NCI-H446 treated with DMSO at 0.1 percent for 48 hours (cell line): ENCODE measurements around the gene TNRC6C.

Experiments used
- DNase-seq: peaks from one replicate; lab custom pipeline; 2025; lab: John Stamatoyannopoulos, UW

The TNRC6C gene

DNA sequence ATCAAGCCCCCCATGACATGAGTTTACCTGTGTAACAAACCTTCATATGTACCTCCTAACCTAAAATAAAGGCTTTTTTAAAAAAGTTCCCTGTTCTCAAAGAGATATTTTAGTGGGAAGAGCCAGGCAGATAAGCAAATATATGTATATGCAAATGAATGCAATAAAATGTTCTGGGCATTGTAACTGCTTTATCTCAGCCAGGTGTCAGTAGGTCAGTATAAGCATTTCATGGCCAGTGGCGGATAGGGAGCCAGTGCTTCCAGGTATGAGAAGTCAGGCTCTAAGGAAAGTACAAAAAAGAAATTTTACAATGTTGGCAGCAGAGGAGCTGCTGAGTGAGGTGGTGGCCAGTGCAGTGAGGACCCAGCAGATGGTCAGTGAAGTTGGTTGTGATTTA, 53.9 kb downstream of the TNRC6C start:
- DNase-seq = no peak

DNA sequence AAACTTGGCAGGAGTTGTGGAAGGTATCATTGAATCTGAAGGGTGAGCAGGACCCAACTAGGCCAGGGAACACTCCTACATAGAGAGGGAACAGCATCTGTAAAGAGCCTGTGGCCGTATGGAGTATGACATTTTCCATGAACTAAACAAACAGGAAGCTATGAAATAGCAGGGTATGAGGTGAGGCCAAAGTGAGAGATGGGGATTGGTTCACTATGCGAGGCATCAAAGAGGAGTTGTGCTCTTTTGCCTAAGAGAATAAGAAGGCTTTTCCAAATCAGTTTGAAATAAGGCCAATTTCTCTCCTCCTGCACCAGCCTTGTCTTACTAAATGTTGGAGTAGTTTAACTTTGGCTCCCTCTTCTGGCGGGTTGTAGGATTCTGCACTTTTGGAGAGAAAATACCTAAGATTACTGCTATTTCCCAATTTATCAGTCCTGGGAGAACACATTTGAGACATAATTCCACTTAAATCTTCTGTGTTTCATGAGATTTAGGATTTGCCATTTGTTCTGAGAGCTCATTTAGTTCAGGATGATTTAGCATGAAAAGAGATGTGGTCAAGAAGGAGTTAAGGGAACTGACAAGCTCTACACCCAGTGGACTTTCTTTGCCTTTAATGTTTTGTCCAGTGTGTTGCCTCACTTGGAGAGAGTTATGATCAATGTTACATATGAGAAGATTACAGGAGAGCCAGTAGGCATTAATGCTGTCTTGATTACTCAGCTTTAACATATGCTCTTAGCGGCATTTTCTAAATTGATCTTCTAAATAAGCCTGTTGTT, 55.4 kb downstream of the TNRC6C start:
- peak; percentile 45 for DNase-seq

DNA sequence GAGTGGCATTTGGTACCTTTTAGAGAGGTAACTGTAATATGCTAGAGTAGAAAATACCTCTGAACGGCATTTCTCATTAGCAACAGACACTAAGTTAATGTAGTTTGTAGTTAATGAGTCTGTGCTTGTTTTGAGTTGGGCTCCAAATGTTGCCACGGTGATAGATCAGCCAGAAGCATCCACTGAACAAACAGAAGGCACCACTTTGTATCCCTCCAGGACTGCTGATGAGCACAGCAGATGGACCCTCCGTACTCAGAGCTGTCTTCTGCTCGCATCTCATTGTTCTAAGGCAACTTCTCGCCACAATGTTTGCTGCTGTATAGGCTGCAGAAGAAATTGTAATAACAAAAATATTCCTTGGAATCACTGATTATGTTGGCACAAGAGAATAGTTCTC, 56.1 kb downstream of the TNRC6C start:
- no peak for DNase-seq

- no peak for DNase-seq
These were observed 58.3 kb downstream of the TNRC6C start for GRCh38 chr17:78016852-78017251.

- DNase-seq = peak; percentile 29
These were observed 61.0 kb downstream of the TNRC6C start for GRCh38 chr17:78019367-78019975.

DNA sequence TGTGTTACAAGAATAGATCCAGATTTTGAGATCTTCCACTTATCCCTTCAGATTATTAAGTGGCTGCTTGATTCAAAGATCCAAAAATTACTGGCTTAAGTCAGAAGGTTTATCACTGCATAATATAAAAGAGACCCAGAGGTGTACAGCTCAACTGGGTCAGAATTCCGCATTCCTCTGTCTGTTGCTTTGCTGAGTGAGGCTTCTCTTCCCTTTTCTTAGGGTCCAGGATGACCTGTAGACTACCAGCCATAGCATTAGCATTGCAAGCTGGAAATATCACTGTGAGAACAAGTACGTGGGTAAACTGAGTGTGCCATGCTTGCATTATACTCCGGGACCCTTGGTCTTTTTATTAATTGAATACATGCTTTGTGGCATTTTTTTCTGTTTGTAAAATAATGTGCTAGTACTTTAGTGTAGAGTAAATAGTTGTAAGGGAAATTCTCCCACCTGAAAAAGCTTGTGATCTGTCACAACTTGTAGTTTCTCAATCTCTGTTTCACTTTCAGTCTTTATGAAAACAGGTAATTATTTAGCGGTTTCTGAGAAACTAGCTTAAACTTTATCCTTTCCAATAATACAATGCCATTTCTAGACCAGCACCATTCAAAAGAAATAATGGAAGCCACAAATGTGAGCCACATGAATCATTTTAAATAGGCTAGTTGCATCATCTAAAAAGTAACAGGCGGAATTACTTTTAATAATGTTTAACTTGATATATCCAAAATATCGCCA, 61.6 kb downstream of the TNRC6C start:
- DNase-seq = no peak

GRCh38 chr17:78020717-78021108, 62.2 kb downstream of the TNRC6C start:
- no peak for DNase-seq

DNA sequence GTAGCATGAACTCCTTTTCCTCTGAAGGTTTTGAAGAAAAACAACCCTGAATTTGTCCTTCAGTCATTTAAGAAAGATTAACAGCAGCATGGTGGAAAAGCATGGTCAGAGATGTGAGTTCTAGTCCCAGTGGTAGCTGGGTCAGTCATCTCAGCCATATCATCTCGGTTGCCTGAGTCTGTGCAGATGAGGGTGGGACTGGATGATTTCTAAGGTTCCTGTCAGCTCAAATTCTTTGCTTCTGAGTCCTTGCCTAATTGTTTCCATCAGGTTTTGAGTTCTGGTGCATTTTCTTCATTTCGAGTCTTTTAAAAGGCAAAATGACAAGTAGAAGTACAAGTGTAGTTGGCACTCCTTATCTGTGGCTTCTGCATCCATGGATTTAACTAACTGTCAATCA, 63.9 kb downstream of the TNRC6C start:
- no peak for DNase-seq

DNA sequence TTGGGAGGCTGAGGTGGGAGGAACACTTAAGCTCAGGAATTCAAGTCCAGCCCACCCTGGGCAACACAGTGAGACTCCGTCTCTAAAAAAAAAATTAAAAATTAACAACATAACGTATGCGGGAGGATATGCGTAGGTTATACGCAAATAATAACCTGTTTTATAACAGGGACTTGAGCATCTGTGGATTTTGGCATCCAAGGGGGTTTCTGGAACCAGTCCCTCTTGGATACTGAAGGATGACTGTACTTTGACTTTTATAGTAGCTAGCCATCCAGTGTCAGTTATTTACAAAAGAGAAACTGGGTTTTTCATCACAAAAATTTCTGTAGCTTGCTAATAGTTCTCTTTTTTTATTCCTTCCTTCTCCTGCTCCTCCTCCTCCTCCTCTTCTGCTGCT, 64.5 kb downstream of the TNRC6C start:
- DNase-seq = no peak

- no peak for DNase-seq
These were observed 67.9 kb downstream of the TNRC6C start for GRCh38 chr17:78026381-78026780.

DNA sequence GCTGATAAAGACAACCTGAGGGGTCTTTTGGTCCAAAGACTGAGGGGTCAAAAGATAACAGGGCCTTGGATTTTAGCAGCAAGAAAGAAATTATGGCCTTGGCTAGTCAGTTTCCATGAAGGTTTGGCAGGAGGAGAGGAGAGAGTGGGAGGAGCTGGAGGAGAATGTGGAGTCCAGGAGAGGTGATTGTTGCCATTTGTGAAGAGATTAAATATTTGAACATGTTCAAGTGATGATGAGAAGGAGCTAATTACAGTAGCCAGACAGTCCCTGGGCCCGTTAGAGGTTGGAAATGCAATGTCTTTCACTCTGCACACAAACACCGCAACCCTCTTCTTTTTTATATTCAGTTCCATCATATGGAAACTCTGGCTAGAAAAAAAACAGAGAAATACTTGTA, 68.6 kb downstream of the TNRC6C start:
- DNase-seq = no peak

GRCh38 chr17:78029697-78030096, 71.2 kb downstream of the TNRC6C start:
- no peak for DNase-seq

- DNase-seq = no peak
These were observed 72.9 kb downstream of the TNRC6C start for GRCh38 chr17:78031435-78031834.

GRCh38 chr17:78032166-78032565, 73.7 kb downstream of the TNRC6C start:
- DNase-seq = no peak

DNA sequence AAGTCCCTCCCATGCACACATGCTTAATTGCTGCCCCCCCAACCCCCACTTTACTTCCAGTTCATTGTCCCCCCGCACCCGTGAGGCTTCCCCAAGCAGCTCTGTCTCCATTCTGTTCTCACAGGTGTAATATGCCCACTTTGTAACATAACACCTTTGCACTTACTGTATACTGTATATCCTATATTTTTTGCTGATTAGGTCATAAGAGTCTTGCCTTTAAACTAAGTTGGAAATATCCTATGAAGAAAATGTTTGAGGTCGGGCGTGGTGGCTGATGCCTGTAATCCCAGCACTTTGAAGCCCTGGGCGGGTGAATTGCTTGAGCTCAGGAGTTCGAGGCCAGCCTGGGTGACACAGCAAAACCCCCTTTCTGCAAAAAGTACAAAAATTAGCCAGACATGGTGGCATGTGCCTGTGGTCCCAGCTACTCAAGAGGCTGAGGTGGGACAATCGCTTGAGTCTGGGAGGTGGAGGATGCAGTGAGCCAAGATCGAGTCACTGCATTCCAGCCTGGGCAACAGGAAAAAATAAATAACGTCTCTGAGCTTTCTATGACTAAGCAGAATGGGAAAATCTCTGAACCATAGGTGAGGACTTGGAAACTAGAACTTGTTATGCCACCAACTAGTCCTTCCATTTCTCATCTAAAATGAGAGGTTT, 76.1 kb downstream of the TNRC6C start:
- no peak for DNase-seq

GRCh38 chr17:78037280-78037679, 78.8 kb downstream of the TNRC6C start:
- DNase-seq = no peak

- DNase-seq = no peak
These were observed 80.3 kb downstream of the TNRC6C start for GRCh38 chr17:78038748-78039288.

DNA sequence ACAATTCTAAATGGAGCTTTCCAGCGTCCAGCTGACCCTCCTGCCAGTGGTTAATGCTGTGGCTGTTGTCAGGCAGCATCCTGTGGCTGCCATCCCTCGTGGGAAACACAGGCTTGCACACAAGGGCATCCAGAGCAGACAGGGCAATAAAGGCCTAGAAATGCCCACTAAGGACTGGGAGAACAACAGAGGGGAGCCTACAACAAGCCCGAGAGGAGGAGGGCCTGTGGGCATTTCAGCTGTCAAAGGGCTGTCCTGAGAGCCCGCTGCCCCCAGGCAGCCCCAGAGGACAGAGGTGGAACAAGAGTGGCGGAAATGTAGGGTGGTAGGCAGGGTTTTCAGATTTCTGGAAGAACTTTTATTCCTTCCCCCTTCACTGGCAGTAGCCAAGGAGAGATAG, 81.1 kb downstream of the TNRC6C start:
- DNase-seq = no peak

DNA sequence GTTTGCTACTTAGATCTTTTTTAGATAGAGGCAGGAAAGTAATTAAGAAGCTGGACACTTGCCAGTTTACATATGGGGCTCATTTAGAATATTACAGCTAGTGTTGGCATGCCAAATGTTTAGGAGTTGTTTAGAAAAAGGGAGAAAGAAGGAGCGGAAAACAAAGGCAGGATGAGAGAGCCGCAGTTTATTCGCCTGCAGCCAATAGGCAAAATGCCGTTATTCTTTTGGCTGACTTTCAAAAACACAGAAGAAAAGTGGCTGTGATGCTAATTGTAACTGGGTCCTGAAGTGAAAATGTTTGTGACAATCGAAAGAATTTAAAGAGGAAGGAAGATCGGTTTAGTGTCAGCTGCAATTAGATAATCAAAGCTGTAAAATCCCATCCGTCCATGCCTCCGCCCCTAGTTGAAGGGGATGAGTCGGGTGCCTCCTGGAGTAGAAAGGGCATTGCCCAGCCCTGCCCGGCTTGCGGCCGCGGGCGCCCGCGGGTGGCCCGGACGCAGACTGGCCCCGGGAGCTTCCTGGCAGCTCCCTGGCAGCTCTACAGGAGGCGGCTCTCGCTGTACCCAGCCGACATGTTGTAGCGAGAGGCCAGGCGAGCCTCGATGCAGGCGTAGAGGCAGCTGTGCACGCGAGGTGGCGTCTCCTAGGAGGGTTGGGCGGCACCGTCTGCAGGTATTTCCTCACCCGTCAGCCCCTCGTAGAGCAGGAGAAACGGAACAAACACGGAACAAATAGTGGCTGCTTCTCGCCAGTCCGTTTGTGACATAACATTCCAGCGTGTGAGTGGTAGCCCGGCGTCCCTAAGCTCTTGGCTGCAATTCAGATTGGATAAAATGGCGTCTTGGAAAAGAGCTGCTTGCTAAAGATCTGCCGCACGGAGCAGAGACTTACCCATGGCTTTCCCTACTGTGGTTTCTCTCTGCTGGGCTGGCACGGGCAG, 82.2 kb downstream of the TNRC6C start:
- peak; percentile 24 for DNase-seq

- no peak for DNase-seq
These were observed 83.1 kb downstream of the TNRC6C start for GRCh38 chr17:78041386-78042179.
